Stimulated activated naive CD8-positive, alpha-beta T cell treated with anti-CD3 and anti-CD28 coated beads, Interleukin-15, Interleukin-2, amounts not matched to agents 100 ng/mL and 50 ng/mL, for 24 hours (primary cell): ENCODE measurements around the gene TRAPPC13.
"Not testable (repeated sequence)": the region's sequence is repeated elsewhere in the genome, so short reads cannot be mapped to it uniquely, and the experiment has no call there.

ENCODE experiments used
- H3K27ac Mint-ChIP-seq: one replicate; pipeline ENCODE4 v1.8.0; 2021; ENCODE audit warnings: mild to moderate bottlenecking, mixed read lengths
- H3K27me3 Mint-ChIP-seq: one replicate; pipeline ENCODE4 v1.8.0; 2021; ENCODE audit warnings: mixed read lengths
- H3K36me3 Mint-ChIP-seq: one replicate; pipeline ENCODE4 v1.8.0; 2021; ENCODE audit warnings: low read depth, mixed read lengths
- H3K4me1 Mint-ChIP-seq: one replicate; pipeline ENCODE4 v1.8.0; 2021; ENCODE audit warnings: low read depth, mixed read lengths
- H3K4me3 Mint-ChIP-seq: one replicate; pipeline ENCODE4 v1.8.0; 2021; ENCODE audit warnings: mild to moderate bottlenecking, mixed read lengths
- H3K9me3 Mint-ChIP-seq: one replicate; pipeline ENCODE4 v1.8.0; 2021; ENCODE audit warnings: mixed read lengths

Gene TRAPPC13

DNA sequence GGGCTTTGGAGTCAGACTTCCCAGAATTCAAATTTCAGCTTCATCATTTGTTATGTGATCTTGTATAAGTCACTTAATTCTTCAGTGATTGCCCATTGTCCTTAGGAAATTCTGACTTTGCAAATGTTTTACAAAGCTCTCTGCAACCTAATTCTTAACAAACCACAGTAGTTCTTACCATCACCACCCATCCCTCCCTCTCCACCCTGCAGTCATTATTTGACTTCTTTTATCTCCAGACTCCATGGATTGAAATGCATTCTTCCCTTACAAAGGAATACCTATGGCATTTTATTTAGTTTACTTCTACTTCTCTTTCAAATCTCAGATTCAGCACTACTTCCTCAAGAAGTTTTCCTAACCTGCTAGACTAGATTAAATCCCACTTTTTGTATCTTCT, 23.1 kb downstream of the TRAPPC13 start:
- Mint-ChIP-seq H3K4me1 (no peaks in the 10 kb centered on the region), H3K27me3 (no peaks in the 10 kb centered on the region), H3K4me3 (no peak overlapping the region), H3K36me3 (peaks cover 43% of the 10 kb centered on the region), H3K9me3 (no peaks in the 10 kb centered on the region), H3K27ac (no peak overlapping the region)

DNA sequence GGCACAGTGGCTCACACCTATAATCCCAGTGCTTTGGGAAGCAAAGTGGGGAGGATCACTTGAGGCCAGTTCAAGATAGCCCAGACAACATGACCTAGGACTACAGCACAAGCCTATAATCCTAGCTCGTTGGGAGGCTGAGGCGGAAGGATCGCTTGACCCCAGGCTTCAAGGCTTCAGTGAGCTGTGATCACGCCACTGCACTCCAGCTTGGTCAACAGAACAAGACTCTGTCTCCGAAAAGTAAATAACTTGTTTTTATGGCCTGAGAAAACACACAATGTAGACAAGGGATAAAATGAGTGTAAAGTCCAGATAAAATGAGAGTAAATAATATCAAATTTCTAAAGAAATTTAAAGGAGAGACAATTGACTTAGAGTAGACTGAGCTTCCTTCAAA, 26.3 kb downstream of the TRAPPC13 start:
- H3K36me3 Mint-ChIP-seq, result peaks cover 32% of the 10 kb centered on the region

DNA sequence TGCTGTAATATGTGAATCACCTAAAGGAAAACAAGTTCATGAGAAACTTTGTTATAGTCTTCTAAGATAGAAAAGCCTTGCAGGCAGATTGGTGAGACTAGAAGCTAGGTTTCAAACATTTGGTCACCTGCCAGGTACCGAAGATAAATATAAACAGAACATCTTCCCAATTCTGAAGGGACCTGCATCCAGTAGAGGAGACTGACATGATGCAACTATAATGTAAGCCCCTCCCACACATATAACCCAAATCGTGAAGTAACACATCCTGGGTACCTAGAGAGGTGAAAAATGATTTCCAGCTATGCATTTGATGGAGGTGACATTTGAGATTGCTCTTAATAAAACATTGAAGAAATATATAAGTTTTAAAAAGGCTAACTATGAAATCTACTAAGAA, 29.9 kb downstream of the TRAPPC13 start:
- H3K4me1 Mint-ChIP-seq, result no peaks in the 10 kb centered on the region
- H3K9me3 Mint-ChIP-seq, result no peaks in the 10 kb centered on the region
- no peak overlapping the region for H3K4me3 Mint-ChIP-seq
- H3K36me3 Mint-ChIP-seq, result peaks cover 26% of the 10 kb centered on the region
- no peak overlapping the region for H3K27ac Mint-ChIP-seq
- H3K27me3 Mint-ChIP-seq, result no peaks in the 10 kb centered on the region

More for the DNA sequence above, 26.3 kb downstream of the TRAPPC13 start:
- no peaks in the 10 kb centered on the region for H3K4me1 Mint-ChIP-seq
- no peak overlapping the region for H3K27ac Mint-ChIP-seq
- no peaks in the 10 kb centered on the region for H3K27me3 Mint-ChIP-seq
- H3K4me3 Mint-ChIP-seq, result no peak overlapping the region
- H3K9me3 Mint-ChIP-seq, result no peaks in the 10 kb centered on the region

DNA sequence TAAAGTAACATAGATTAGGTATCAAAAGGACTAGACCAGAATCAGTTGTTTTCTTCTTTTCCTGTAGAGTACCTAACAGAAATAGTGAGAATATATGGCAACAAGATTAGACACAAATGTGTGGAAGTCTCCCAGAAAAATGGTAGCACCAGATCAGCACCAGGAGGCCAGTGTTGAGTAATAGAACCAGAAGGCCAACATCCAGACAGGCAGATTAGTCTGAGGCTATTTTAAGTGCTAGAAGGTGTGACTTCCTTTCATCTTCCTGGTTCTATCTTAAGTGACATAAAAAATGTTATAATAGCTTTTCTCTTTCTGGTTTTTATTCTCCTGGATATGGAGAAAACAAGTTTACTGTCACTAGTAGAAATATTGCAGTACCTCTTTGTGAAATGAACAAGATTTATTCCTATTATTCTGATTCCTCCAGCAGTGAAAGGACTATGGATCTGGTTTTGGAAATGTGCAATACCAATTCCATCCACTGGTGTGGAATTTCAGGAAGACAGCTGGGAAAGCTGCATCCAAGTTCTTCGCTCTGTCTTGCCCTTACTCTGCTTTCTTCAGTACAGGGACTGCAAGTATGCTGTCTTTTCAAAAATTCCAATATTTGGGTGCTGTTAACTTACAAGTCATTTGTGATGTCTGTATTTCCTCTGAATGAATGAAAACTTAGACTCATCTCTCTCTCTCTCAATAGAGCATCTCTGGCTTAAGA, 39.1 kb downstream of the TRAPPC13 start:
- H3K36me3 Mint-ChIP-seq, result peaks cover 40% of the 10 kb centered on the region
- no peaks in the 10 kb centered on the region for H3K9me3 Mint-ChIP-seq
- H3K4me1 Mint-ChIP-seq, result peaks cover 3% of the 10 kb centered on the region
- H3K27me3 Mint-ChIP-seq, result no peaks in the 10 kb centered on the region
- no peak overlapping the region for H3K4me3 Mint-ChIP-seq
- H3K27ac Mint-ChIP-seq, result peak overlapping the region; percentile 69

DNA sequence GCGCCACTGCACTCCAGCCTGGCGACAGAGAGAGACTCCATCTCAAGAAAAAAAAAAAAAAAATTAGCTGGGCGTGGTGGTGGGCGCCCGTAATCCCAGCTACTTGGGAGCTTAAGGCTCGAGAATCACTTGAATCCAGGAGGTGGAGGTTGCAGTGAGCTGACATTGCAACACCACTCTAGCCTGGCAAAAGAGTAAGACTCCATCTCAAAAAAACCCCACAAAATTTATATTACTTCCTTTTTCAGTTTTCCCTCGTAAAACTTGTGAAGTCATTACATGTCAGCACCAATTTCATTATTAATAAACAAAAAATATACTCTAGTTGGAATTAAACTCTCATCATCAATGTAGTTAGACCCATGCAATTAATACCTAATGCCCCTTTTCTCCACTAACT, 43.9 kb downstream of the TRAPPC13 start:
- H3K27ac Mint-ChIP-seq, result no peak overlapping the region
- H3K4me1 Mint-ChIP-seq, result no peaks in the 10 kb centered on the region
- no peak overlapping the region for H3K4me3 Mint-ChIP-seq
- H3K36me3 Mint-ChIP-seq, result peaks cover 28% of the 10 kb centered on the region
- H3K27me3 Mint-ChIP-seq, result no peaks in the 10 kb centered on the region
- no peaks in the 10 kb centered on the region for H3K9me3 Mint-ChIP-seq

DNA sequence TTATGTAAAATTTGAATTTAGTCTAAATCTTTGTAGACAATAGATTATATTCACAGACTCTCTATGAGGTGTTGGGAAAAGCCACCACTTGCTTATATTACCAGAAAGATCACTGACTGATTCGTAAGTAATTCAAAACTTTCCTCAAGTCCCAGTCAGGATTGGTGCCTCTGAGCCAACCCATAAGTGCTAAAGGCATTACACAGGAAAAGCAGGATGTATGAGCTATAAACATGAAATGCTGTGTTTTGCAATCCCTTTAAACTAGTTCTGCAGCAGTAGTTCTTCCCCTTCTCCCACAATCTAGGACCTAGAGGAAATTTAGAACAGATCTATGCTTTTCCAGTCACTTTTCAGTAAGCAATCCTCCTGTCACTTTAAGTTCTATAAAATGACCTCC, 48.0 kb downstream of the TRAPPC13 start:
- H3K36me3 Mint-ChIP-seq, result peaks cover 43% of the 10 kb centered on the region
- peaks cover 26% of the 10 kb centered on the region for H3K4me1 Mint-ChIP-seq
- H3K4me3 Mint-ChIP-seq, result no peak overlapping the region
- no peaks in the 10 kb centered on the region for H3K9me3 Mint-ChIP-seq
- no peaks in the 10 kb centered on the region for H3K27me3 Mint-ChIP-seq
- H3K27ac Mint-ChIP-seq, result no peak overlapping the region

DNA sequence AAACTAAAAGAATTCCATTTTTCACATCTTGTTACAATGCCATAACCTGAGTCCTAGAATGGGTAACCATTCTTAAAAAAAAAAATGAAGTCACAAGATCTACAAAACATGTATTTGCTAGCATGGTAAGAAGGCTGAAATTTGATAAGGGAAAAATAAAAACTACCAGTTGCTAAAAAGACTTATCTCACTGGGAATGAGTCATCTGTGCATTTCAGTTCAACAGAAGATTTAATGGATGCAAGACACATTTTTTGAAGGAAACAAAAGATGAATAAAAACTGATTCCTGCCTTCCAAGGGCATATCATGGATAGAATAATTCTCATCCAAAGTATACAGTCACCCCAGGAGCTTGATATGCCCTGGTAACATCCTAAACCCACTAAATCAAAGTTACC, 49.9 kb downstream of the TRAPPC13 start:
- H3K4me3 Mint-ChIP-seq, result no peak overlapping the region
- H3K27ac Mint-ChIP-seq, result no peak overlapping the region
- no peaks in the 10 kb centered on the region for H3K9me3 Mint-ChIP-seq
- H3K4me1 Mint-ChIP-seq, result peaks cover 34% of the 10 kb centered on the region
- H3K36me3 Mint-ChIP-seq, result peaks cover 52% of the 10 kb centered on the region
- no peaks in the 10 kb centered on the region for H3K27me3 Mint-ChIP-seq

DNA sequence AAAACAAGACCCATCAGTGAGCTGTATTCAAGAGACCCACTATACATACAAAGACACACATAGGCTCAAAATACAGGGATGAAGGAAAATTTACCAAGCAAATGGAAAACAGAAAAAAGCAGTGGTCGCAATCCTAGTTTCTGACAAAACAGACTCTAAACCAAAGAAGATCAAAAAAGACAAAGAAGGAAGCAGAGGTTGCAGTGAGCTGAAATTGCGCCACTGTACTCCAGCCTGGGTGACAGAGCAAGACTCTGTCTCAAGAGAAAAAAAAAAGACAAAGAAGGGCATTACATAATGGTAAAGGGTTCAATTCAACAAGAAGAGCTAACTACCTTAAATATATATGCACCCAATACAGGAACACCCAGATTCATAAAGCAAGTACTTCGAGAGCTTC, 51.2 kb downstream of the TRAPPC13 start:
- Mint-ChIP-seq H3K4me1 (peaks cover 34% of the 10 kb centered on the region), H3K36me3 (peaks cover 56% of the 10 kb centered on the region), H3K27ac (peak overlapping the region; percentile 63)
- not testable (repeated sequence) for H3K4me3 Mint-ChIP-seq, H3K27me3 Mint-ChIP-seq, H3K9me3 Mint-ChIP-seq

DNA sequence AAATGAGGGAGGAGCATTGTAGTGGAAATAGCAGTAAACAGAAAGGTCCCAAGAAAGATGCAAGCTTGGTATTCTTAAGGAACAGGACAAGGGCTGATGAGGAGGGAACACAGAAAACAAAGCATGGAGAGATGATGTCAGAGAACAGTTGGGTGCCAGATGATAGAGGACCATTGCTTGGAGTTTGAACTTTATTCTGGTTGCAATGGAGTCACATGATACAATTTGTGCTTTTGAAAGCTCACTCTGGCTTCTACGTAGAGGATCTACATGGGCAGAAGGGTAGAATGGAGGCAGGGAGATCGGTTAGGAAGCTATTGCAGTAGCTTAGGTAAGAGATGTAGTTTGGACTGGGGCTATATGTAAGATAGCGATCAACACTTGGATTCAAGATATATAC, 57.3 kb downstream of the TRAPPC13 start:
- no peaks in the 10 kb centered on the region for H3K9me3 Mint-ChIP-seq
- H3K4me1 Mint-ChIP-seq, result peaks cover 17% of the 10 kb centered on the region
- no peak overlapping the region for H3K4me3 Mint-ChIP-seq
- no peaks in the 10 kb centered on the region for H3K27me3 Mint-ChIP-seq
- peak overlapping the region; percentile 4 for H3K27ac Mint-ChIP-seq
- H3K36me3 Mint-ChIP-seq, result peaks cover 60% of the 10 kb centered on the region

DNA sequence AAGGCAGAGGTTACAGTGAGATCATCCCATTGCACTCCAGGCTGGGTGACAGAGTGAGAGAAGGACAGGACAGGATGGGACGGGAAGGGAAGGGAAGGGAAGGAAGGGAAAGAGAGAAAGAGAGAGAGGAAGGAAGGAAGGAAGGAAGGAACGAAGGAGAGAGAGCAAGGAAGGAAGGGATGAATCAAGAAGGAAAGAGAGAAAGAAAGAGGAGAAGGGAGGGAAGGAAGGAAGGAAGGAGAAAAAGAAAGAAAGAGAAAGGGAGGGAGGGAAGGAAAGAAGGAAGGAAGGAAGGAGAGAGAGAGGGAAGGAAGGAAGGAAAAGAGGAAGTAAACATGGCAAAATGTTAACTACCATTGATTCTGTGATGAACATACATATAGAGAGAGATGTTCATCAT, 68.3 kb downstream of the TRAPPC13 start:
- Mint-ChIP-seq H3K9me3 (no peaks in the 10 kb centered on the region), H3K36me3 (peaks cover 20% of the 10 kb centered on the region), H3K4me1 (no peaks in the 10 kb centered on the region), H3K4me3 (no peak overlapping the region), H3K27ac (peak overlapping the region; percentile 65), H3K27me3 (no peaks in the 10 kb centered on the region)

DNA sequence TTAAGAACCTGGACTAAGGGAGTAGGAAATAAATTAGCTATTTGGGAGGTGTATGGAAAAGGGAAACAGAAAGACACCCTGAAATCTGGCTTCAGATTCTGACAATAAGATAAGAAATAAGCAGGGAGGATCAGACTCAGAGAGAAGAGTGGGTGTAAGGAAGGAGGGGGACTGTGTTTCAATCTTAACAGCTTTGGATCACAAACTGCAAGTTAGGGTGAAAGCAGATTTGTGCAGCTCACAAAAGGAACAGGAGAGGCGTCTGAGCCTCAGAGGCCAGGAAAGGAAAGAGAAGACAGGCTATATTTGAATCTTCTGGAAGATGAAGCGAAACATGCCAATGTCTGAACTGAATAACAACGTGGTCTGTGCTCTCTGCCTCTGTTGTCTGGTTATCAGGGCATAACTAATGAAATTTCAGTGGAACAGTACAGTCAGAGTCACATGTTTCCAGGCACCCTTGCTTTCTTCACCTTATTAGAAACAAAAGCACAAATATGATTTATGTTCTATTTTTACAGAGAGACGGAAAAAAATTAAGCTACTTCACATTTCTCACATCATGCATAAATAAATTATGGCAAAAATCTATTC, 70.4 kb downstream of the TRAPPC13 start:
- no peaks in the 10 kb centered on the region for H3K9me3 Mint-ChIP-seq
- H3K36me3 Mint-ChIP-seq, result peaks cover 35% of the 10 kb centered on the region
- H3K4me1 Mint-ChIP-seq, result no peaks in the 10 kb centered on the region
- no peaks in the 10 kb centered on the region for H3K27me3 Mint-ChIP-seq
- H3K4me3 Mint-ChIP-seq, result no peak overlapping the region
- no peak overlapping the region for H3K27ac Mint-ChIP-seq

DNA sequence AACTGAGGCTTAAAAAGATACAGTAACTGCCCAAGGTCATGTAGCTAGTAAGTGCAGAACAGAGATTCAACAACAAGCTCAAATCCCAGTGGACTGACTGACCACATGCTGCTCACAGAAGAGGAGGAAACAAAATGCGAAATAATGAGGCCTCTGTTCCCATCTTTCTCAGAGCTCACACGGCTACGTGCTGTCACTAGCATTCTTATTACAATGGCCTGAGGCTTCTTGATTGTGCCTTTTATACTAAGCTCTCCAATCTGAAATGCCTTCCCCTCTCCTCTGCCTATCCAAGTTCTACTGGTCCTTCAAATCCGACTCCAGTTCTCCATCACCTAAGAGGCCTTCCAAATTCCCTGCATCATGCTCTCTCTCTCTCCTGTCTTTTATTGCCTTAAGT, 71.1 kb downstream of the TRAPPC13 start:
- no peaks in the 10 kb centered on the region for H3K9me3 Mint-ChIP-seq
- peaks cover 29% of the 10 kb centered on the region for H3K36me3 Mint-ChIP-seq
- H3K4me1 Mint-ChIP-seq, result no peaks in the 10 kb centered on the region
- no peak overlapping the region for H3K4me3 Mint-ChIP-seq
- H3K27me3 Mint-ChIP-seq, result no peaks in the 10 kb centered on the region
- no peak overlapping the region for H3K27ac Mint-ChIP-seq

DNA sequence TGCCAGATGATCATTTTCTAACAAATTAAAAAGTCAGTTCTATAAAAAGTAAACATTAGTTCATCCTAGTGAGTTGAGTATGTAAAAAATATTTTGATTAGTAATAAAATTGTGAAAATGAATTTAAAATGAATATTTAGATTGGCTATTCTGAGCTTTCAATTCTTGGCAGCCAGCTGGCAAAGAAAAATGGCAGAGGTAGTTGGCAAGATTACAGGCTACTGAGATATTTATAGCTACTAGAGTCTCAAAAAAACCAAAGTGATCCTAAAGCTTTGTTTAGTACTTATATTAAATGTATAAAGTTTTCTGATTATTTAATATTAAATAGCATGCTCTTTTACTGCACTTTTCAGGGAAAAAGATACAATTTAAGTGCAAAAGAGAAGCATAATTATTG, 72.1 kb downstream of the TRAPPC13 start:
- Mint-ChIP-seq H3K9me3 (no peaks in the 10 kb centered on the region), H3K27me3 (no peaks in the 10 kb centered on the region), H3K36me3 (peaks cover 27% of the 10 kb centered on the region), H3K4me3 (no peak overlapping the region), H3K4me1 (no peaks in the 10 kb centered on the region), H3K27ac (no peak overlapping the region)

DNA sequence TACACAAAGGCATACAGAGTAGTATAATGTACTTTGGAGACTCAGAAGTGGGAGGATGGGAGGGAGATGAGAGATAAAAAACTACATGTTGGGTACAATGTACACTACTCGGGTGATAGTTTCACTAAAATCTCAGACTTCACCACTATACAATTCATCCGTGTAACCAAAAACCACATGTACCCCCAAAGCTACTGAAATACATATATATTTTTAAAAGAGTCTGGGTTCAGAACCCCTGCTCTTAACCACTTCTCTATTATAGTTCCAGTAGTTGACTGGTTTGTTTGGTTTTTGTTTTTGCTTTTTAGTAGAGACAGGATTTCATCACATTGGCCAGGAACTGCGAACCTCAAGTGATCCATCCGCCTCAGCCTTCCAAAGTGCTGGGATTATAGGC, 74.5 kb downstream of the TRAPPC13 start:
- no peak overlapping the region for H3K4me3 Mint-ChIP-seq
- H3K36me3 Mint-ChIP-seq, result peaks cover 42% of the 10 kb centered on the region
- no peaks in the 10 kb centered on the region for H3K9me3 Mint-ChIP-seq
- H3K4me1 Mint-ChIP-seq, result no peaks in the 10 kb centered on the region
- no peak overlapping the region for H3K27ac Mint-ChIP-seq
- H3K27me3 Mint-ChIP-seq, result no peaks in the 10 kb centered on the region

DNA sequence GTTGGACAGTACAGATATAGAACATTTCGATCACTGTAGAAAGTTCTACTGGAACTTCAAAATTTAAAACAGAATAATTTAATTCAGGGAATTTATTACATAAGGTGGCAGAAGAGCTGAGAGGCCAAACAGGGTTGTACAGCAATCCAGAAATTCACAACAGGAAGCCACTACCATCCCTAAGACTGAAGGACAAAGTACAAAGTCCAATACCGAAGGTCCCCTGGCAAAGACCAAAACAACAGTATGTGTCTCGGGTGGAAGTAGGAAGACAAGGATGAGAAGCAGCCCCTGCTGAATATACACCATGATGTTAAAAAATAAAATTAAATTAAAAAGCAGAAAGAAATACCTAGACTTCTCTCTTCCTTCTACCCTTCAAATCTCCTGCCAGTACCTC, 77.2 kb downstream of the TRAPPC13 start:
- Mint-ChIP-seq H3K9me3 (no peaks in the 10 kb centered on the region), H3K27ac (no peak overlapping the region), H3K36me3 (peaks cover 50% of the 10 kb centered on the region), H3K4me3 (no peak overlapping the region), H3K4me1 (no peaks in the 10 kb centered on the region), H3K27me3 (no peaks in the 10 kb centered on the region)
